Gastrocnemius medialis (tissue), 4 donors: ENCODE data around the gene SULT4A1. TPM values are rescaled to one million over a fixed set of nuclear protein-coding genes. Genes with fewer than 3 reads are reported as not detected.

Experiments used
- ATAC-seq, 2 donors: fragments of 150-250 bp; one replicate each; pipeline ENCODE4 v1.9.1; 2016
- DNase-seq, 2 donors: peaks; one replicate each; pipeline ENCODE4 v3.0.0-alpha.2; 2019
- H3K27ac ChIP-seq, 4 donors: fragments of 200-600 bp; sonication (generic); 1 replicate in 1 of 4; 2 replicates in 3 of 4; pipeline ENCODE4 v1.5.1; 2016 to 2018; ENCODE audit warnings: mild to moderate bottlenecking in 2 of 4, moderate library complexity in 1 of 4
- H3K27me3 ChIP-seq, 3 donors: fragments of 200-600 bp; sonication (generic) in 2 of 3; 1 replicate in 1 of 3; 2 replicates in 2 of 3; pipeline versions ENCODE4 v1.5.1 to v1.6.0; 2016 to 2019; ENCODE audit warnings: mild to moderate bottlenecking in 1 of 3, moderate library complexity in 1 of 3
- H3K36me3 ChIP-seq, 2 donors: fragments of 200-600 bp; sonication (generic) in 1 of 2; one replicate each; pipeline ENCODE4 v1.5.1; 2017 to 2018
- H3K4me1 ChIP-seq, 2 donors: fragments of 200-600 bp; sonication (generic) in 1 of 2; one replicate each; pipeline ENCODE4 v1.5.1; 2016 to 2017; ENCODE audit warnings: mild to moderate bottlenecking in 2 of 2
- H3K4me3 ChIP-seq, 4 donors: fragments of 200-600 bp; sonication (generic) in 3 of 4; 1 replicate in 1 of 4; 2 replicates in 3 of 4; pipeline ENCODE4 v1.5.1; 2016 to 2019; ENCODE audit warnings: mild to moderate bottlenecking in 2 of 4
- H3K9me3 ChIP-seq, 3 donors: fragments of 200-600 bp; sonication (generic) in 2 of 3; 1 replicate in 1 of 3; 2 replicates in 2 of 3; pipeline ENCODE4 v1.5.1; 2016 to 2019
- CTCF ChIP-seq, 5 experiments: fragments of 450-650 bp in 3 of 5; fragments of 200-600 bp in 2 of 5; sonication (generic) in 2 of 5; IDR thresholded peaks in 4 of 5; conservative IDR thresholded peaks in 1 of 5; 1 replicate in 4 of 5; 2 replicates in 1 of 5; pipeline ENCODE4 v1.5.1; 2016 to 2019; ENCODE audit warnings: antibody characterized with exemption in 5 of 5, mild to moderate bottlenecking in 3 of 5, moderate library complexity in 3 of 5
- POLR2A ChIP-seq, 2 donors: fragments of 450-650 bp; IDR thresholded peaks; one replicate each; pipeline ENCODE4 v1.6.1; 2017; ENCODE audit warnings: antibody characterized with exemption in 2 of 2, mild to moderate bottlenecking in 2 of 2, moderate library complexity in 2 of 2
- in situ Hi-C, 4 donors: fragments of 200-750 bp; cut with MboI; loops; one replicate each; pipeline versions ENCODE4 v1.15.0 to v1.8.0; 2017; ENCODE audit warnings: low sequenced_read_pairs in 4 of 4
- intact Hi-C: fragments of 100-400 bp; cut with DNase I; formaldehyde crosslinking; loops from one replicate; pipeline ENCODE4 v1.15.1; 2023; ENCODE audit warnings: low total_unique reads
- total RNA-seq, 4 donors: library from RNA; depleted of rRNA; stranded (reverse); fragments of >200 nt; gene quantifications; one replicate each; pipeline versions ENCODE4 v1.1.0 to v1.2.3, GENCODE V29; 2016

SULT4A1 gene
- total RNA-seq, 4 donors from 2014 or later = not detected

DNA sequence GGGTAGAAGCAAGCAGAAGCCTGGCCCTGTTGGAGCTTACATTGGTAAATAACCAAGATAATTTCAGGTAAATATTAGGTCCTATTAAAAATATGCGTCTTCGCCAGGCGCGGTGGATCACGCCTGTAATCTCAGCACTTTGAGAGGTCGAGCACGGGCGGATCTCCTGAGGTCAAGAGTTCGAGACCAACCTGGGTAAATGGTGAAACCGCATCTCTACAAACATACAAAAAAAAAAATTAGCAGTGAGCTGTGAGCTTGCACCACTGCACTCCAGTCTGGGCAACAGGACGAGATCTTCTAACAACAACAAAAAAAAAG is 529 bp upstream of the SULT4A1 start:
- Histone ChIP-seq H3K4me3 (no peak overlapping the region), H3K4me1 (no peaks in the 10 kb centered on the region), H3K27me3 (peaks cover 34 to 51% (median 46%) of the 10 kb centered on the region in 3 donors), H3K36me3 (no peaks in the 10 kb centered on the region), H3K27ac (no peak overlapping the region), H3K9me3 (no peaks in the 10 kb centered on the region)
- in situ Hi-C loops = no loop called here
- no peak for TF ChIP-seq POLR2A (IDR thresholded peaks at IDR 0.05)
- no peak for TF ChIP-seq CTCF (IDR thresholded peaks at IDR 0.05 in 4 of 5, conservative IDR thresholded peaks at IDR 0.05 in 1 of 5)
- intact Hi-C loops = no loop called here
- ATAC-seq = no peak
- peak in 1 of 2 donors; percentile 3 for DNase-seq

GRCh38 chr22:43861529-43861928 is 784 bp downstream of the SULT4A1 start:
- TF ChIP-seq CTCF (IDR thresholded peaks at IDR 0.05 in 4 of 5, conservative IDR thresholded peaks at IDR 0.05 in 1 of 5) = no peak
- Histone ChIP-seq H3K27ac (no peak overlapping the region), H3K27me3 (peaks cover 34 to 54% (median 46%) of the 10 kb centered on the region in 3 donors), H3K9me3 (no peaks in the 10 kb centered on the region), H3K4me3 (no peak overlapping the region), H3K36me3 (no peaks in the 10 kb centered on the region), H3K4me1 (no peaks in the 10 kb centered on the region)
- DNase-seq (no peak), ATAC-seq (no peak)
- in situ Hi-C loops = no loop called here
- intact Hi-C loops = no loop called here

- Histone ChIP-seq H3K27me3 (peaks cover 34 to 54% (median 46%) of the 10 kb centered on the region in 3 donors), H3K27ac (no peak overlapping the region), H3K36me3 (no peaks in the 10 kb centered on the region), H3K9me3 (no peaks in the 10 kb centered on the region), H3K4me3 (no peak overlapping the region), H3K4me1 (no peaks in the 10 kb centered on the region)
- intact Hi-C loops = no loop called here
- in situ Hi-C loops = no loop called here
- ATAC-seq (no peak), DNase-seq (no peak)
- no peak for TF ChIP-seq POLR2A (IDR thresholded peaks at IDR 0.05)
- no peak for TF ChIP-seq CTCF (IDR thresholded peaks at IDR 0.05 in 4 of 5, conservative IDR thresholded peaks at IDR 0.05 in 1 of 5)
Observed at GRCh38 chr22:43860831-43861230, 1.5 kb downstream of the SULT4A1 start.

GRCh38 chr22:43860126-43860525 is 2.2 kb downstream of the SULT4A1 start:
- Histone ChIP-seq H3K9me3 (no peaks in the 10 kb centered on the region), H3K4me3 (no peak overlapping the region), H3K27me3 (peaks cover 34 to 54% (median 44%) of the 10 kb centered on the region in 3 donors), H3K36me3 (no peaks in the 10 kb centered on the region), H3K4me1 (no peaks in the 10 kb centered on the region), H3K27ac (no peak overlapping the region)
- no peak for ATAC-seq
- intact Hi-C loops (no loop called here), in situ Hi-C loops (no loop called here)
- TF ChIP-seq POLR2A (IDR thresholded peaks at IDR 0.05) = no peak
- TF ChIP-seq CTCF (IDR thresholded peaks at IDR 0.05 in 4 of 5, conservative IDR thresholded peaks at IDR 0.05 in 1 of 5) = no peak
- peak in 1 of 2 donors; percentile 5 for DNase-seq

GRCh38 chr22:43859621-43860020 is 2.7 kb downstream of the SULT4A1 start:
- DNase-seq = peak in 1 of 2 donors; percentile 2
- in situ Hi-C loops = no loop called here
- no peak for ATAC-seq
- Histone ChIP-seq H3K4me1 (no peaks in the 10 kb centered on the region), H3K27ac (no peak overlapping the region), H3K4me3 (no peak overlapping the region), H3K9me3 (no peaks in the 10 kb centered on the region), H3K36me3 (no peaks in the 10 kb centered on the region), H3K27me3 (peaks cover 38 to 51% (median 44%) of the 10 kb centered on the region in 3 donors)
- no peak for TF ChIP-seq POLR2A (IDR thresholded peaks at IDR 0.05)
- no peak for TF ChIP-seq CTCF (IDR thresholded peaks at IDR 0.05 in 4 of 5, conservative IDR thresholded peaks at IDR 0.05 in 1 of 5)
- intact Hi-C loops = no loop called here
